ENCODE results near the gene MOCS2.
A peak's percentile ranks its signal among the peaks of the same experiment; 100 is the strongest.

MOCS2 gene

DNA sequence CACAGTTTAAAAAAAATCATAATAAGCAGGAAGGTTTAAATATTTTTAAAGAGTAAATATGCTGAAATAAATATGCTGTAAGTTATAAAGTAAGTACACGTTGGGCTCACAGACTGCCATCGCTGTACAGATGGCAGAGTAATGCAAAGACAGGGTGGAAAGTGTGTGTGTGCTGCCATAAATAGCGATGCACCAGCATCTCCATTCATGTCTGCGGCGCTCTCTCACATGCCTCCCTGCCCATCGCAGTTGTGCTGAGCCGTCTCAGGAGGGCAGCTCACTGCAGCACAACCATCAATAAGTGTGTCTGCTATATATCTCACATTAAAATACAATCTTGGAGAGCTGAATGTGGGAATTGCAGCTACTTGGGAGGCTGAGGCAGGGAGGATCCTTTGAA is 14.3 kb downstream of the MOCS2 start:
- no peak for DNase-seq (ENCODE audit: low read depth in 2 of 2)

GRCh38 chr5:53092242-53092641 is 17.3 kb downstream of the MOCS2 start:
- no peak for DNase-seq (ENCODE audit: low read depth in 2 of 2)

GRCh38 chr5:53091289-53091688 is 18.3 kb downstream of the MOCS2 start:
- DNase-seq (ENCODE audit: low read depth in 2 of 2): no peak

DNA sequence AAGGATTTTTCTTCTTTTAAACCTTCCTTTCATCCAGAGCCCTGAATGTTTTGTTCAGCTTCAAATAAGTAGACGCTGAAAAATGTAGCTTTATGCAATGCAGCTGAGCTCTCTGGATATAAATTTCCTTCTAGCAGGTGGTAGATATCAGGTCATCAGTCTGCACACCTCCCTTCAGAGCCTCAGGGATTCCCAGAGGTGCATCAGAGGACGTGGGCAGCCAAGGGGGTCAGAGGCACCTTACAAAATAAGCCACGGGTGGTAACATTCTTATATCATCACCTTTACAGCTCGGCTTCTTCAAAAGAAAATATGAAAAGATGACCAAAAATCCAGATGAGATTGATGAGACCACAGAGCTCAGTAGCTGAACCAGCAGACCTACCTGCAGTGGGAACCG is 19.3 kb downstream of the MOCS2 start:
- DNase-seq (ENCODE audit: low read depth in 2 of 2): no peak

DNA sequence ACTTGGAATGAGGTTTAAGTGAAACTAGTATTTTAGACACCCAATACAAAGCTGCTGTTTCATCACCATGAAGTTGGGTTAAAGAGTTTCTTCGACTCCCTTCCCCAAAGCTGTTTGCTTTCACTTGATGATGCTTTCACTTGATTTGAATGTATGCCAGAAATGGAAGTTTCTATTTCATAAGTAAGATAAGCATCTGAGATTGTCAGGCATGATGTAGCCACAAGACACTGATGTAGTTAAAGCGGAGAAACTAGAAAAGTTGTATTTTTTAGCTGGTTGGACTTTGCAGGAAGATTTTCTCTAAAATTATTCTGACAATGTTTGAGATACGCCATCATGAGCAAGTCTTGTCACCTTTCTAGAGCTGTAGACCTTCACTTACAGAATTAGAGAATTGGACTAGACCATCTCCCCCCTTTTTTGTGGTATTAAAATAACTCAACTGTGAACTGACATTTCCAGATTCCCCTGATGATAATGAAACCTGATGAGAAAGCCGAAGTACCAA is 20.0 kb downstream of the MOCS2 start:
- DNase-seq (ENCODE audit: low read depth in 2 of 2): no peak

- no peak for DNase-seq (ENCODE audit: low read depth in 2 of 2)
These were observed 21.9 kb downstream of the MOCS2 start for GRCh38 chr5:53087621-53088121.

DNA sequence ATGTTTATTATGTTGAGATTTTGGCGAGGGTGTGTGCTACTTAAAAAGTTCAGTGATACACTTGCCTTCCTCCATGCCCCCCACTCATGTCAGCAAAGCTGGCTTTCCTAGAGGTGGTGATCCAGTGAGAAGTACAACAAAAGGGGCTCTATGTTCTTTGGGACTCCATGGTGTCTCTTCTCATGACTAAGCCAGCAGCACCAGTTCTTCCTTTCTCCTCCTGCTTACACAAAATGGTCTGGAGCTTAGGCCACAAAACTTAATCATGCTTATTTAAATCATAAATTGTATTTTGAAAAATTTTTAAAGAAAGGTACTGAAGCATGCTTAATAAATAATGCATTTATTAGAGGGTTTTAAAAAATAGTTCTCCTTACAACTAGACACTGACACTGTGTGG is 22.4 kb downstream of the MOCS2 start:
- DNase-seq (ENCODE audit: low read depth in 2 of 2): no peak

DNA sequence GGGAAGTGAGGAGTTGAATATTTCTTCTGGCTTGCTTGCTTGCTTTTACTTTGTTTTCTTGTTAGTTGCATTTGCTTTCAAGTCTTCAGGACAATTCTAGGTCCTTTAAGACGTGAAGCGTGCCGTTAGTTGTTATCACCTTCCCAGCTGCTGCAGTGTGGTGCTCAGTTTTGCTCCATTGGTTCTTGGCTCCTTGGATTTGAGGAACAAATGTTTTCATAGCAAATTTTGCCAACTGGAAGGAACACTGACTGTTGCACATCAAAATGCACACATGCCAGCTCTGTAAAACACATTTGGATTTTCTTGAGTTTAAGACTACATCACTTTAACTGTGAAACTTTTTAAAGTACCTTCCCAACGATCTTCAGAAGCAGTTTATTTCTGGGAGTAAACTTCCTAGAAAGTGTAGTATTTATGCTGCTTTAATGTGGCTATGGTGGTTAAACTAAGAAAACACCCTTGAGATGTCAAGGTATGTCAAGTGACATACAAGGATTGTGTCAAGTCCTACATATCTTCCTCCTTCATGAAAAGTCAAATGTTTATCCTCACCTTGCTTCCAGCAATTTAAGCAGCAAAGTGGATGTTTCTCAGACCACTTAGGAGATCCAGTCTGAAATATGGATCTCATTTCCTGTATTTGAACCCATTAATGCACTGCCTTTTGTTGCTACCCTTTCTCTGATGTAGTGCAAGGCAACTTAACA is 24.9 kb downstream of the MOCS2 start:
- DNase-seq (ENCODE audit: low read depth in 2 of 2): no peak

GRCh38 chr5:53083927-53084326 is 25.6 kb downstream of the MOCS2 start:
- DNase-seq (ENCODE audit: low read depth in 2 of 2): no peak

GRCh38 chr5:53080271-53080670 is 29.3 kb downstream of the MOCS2 start:
- DNase-seq (ENCODE audit: low read depth in 2 of 2): no peak

DNA sequence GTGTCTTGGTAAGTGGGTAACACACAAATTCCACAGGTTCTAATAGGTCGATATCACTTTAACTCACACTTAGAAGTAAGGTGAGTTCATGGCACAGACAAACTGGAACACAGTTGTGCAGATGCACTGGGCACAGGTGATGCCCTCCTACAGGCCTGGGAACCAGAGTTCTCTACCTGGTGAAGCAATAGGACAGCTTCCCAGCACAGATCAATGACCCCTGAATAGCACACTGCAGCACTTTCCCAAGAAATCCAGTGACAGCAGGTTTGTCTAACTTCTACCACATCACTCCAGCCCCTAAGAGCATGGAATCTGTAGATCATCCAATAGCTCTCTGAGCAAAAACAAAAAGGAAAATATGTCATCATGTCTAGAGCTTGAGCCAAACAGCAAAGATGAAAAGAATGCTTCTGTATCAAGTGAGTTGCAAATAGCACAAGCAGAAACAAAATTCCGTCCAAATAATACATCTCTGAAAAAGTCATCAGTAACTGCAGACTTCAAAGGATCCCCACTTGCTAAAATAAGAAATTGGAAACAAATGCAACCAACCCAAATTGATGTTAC is 33.5 kb downstream of the MOCS2 start:
- no peak for DNase-seq (ENCODE audit: low read depth in 2 of 2)

- DNase-seq (ENCODE audit: low read depth in 2 of 2): no peak
These were observed 36.2 kb downstream of the MOCS2 start for GRCh38 chr5:53073348-53073747.

DNA sequence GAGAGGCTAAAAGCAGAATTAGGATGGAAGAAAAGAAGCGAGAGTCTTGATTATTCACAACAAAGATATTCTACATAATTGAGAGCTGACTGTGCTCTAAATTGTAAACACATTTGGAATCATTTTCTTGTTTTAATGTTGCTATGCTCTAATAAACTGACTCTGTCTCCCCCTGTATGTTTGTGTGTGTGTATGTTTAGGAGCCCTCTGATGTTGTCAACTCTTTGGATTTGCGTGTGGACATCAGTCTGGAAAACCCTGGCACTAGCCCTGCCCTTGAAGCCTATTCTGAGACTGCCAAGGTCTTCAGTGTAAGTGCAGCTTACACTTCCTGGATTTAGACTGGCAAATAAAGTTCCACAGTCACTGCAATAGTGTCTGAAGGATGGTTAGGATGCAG is 37.8 kb downstream of the MOCS2 start:
- peak; percentile 67 to 77 for DNase-seq (ENCODE audit: low read depth in 2 of 2)

DNA sequence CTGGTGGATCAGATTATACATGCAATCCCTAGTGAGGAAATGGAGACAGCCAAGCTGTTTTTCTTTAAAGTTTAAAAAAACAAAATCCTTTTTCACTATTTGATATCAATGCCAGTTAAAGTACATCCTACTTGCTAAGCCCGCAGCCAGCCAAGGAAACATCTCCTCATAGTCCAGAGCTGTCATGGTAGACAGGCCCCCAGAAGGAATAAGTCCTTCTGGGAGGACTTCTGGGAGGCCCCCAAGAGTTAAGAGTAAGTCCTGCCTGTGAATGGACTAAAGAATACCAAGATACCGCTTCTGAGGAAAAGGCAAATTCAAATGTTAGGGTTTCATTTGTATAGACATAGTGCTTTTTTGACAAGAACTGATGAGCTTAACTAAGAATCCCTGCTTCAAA is 38.3 kb downstream of the MOCS2 start:
- DNase-seq (ENCODE audit: low read depth in 2 of 2): no peak

GRCh38 chr5:53069626-53070025 is 39.9 kb downstream of the MOCS2 start:
- DNase-seq (ENCODE audit: low read depth in 2 of 2): peak in 1 of 2 experiments; percentile 36

- DNase-seq (ENCODE audit: low read depth in 2 of 2): no peak
These were observed 41.2 kb downstream of the MOCS2 start for GRCh38 chr5:53068291-53068836.

GRCh38 chr5:53067641-53068040 is 41.9 kb downstream of the MOCS2 start:
- no peak for DNase-seq (ENCODE audit: low read depth in 2 of 2)

- no peak for DNase-seq (ENCODE audit: low read depth in 2 of 2)
These were observed 43.5 kb downstream of the MOCS2 start for GRCh38 chr5:53066088-53066487.

DNA sequence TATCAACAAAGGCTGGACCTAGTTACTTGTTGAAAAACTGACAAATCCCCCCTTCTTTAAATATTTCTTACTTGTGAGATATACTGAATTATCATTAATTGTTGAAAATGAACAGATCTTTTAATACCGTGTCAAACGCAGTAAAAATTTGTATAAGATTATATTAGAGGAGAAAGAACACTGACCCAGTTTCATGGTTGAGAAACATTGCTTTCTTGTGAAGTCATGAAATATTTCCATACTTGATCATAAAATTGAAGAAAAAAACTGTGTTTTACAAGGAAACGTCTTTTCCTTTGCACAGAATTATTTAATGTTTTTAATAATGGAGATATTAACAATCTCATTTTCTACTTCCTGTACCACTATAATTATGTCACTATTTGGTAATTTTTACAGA is 45.8 kb downstream of the MOCS2 start:
- DNase-seq (ENCODE audit: low read depth in 2 of 2): no peak

GRCh38 chr5:53063176-53063575 is 46.4 kb downstream of the MOCS2 start:
- DNase-seq (ENCODE audit: low read depth in 2 of 2): no peak

- no peak for DNase-seq (ENCODE audit: low read depth in 2 of 2)
These were observed 50.3 kb downstream of the MOCS2 start for GRCh38 chr5:53059281-53059680.

GRCh38 chr5:53055365-53055764 is 54.2 kb downstream of the MOCS2 start:
- no peak for DNase-seq (ENCODE audit: low read depth in 2 of 2)

GRCh38 chr5:53053364-53053763 is 56.2 kb downstream of the MOCS2 start:
- DNase-seq (ENCODE audit: low read depth in 2 of 2): no peak

Data from fibroblast of skin of left quadriceps (primary cell).